Brain microvascular endothelial cell (primary cell): Measurements from ENCODE around the gene CCDC184.
"Not testable (repeated sequence)": the region's sequence is repeated elsewhere in the genome, so short reads cannot be mapped to it uniquely, and the experiment has no call there.

Experiments used
- DNase-seq: peaks from one replicate; pipeline ENCODE4 v3.0.0-alpha.2; 2020
- H3K27ac ChIP-seq: fragments of 250-450 bp; sonication (Bioruptor Pico); 2 replicates; pipeline ENCODE4 v1.5.1; 2020; ENCODE audit warnings: mild to moderate bottlenecking, moderate library complexity
- H3K27me3 ChIP-seq: fragments of 250-450 bp; sonication (Bioruptor Pico); replicated peaks from 2 replicates; pipeline ENCODE4 v1.5.1; 2020; ENCODE audit warnings: mild to moderate bottlenecking
- H3K36me3 ChIP-seq: fragments of 250-450 bp; sonication (Bioruptor Pico); replicated peaks from 2 replicates; pipeline ENCODE4 v1.5.1; 2020; ENCODE audit warnings: mild to moderate bottlenecking
- H3K4me3 ChIP-seq: 2 replicates; pipeline ENCODE4 v1.5.1; 2011; ENCODE audit warnings: low read depth, mild to moderate bottlenecking, control low read depth, low read length, moderate library complexity
- in situ Hi-C: cut with HindIII; loops from 2 replicates; pipeline ENCODE4 v1.10.0; 2017; ENCODE audit warnings: low sequenced_read_pairs, low pct_ligation_motif_present
- TF ChIP-seq, protein P1 (sequence below): IDR thresholded peaks from 2 replicates; pipeline ENCODE4 v1.5.1; 2011; ENCODE audit warnings: low read depth, mild to moderate bottlenecking, moderate library complexity, low read length, control low read depth, inconsistent platforms; ENCODE audit errors: missing control alignments

The CCDC184 gene

DNA sequence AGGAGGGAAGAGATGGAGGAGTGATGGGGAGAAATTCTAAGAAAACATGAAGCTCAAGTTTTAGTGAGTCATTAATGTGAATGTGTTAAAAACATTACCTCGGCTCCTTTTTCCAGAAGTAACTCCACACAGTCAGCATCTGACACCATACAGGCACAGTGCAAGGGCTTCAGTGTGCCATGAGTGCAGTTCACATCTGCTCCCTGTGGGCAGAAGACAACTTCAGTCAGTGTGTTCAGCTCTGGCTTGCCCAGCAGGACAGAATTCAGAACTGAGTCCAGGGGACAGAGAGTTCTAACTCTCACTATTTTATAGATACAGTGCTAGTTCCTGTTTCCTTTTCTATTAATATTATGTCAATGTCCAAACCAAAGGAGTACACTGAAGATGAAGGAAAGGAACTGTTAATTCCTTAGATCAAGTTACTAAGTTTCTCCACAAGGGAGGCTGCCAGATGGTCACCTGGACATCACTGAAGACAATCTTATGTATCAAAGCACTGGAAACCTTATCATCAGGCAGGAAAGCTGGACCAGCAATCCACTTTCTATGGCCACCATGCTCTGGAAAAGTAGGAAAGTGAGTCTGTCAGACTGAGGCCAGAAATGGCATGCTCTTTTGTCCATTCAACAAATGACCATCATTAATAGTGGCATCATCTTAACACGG lies 32.2 kb upstream of the CCDC184 start:
- H3K4me3 ChIP-seq, result no peak overlapping the region
- TF ChIP-seq, protein P1, sequence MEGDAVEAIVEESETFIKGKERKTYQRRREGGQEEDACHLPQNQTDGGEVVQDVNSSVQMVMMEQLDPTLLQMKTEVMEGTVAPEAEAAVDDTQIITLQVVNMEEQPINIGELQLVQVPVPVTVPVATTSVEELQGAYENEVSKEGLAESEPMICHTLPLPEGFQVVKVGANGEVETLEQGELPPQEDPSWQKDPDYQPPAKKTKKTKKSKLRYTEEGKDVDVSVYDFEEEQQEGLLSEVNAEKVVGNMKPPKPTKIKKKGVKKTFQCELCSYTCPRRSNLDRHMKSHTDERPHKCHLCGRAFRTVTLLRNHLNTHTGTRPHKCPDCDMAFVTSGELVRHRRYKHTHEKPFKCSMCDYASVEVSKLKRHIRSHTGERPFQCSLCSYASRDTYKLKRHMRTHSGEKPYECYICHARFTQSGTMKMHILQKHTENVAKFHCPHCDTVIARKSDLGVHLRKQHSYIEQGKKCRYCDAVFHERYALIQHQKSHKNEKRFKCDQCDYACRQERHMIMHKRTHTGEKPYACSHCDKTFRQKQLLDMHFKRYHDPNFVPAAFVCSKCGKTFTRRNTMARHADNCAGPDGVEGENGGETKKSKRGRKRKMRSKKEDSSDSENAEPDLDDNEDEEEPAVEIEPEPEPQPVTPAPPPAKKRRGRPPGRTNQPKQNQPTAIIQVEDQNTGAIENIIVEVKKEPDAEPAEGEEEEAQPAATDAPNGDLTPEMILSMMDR, result no peak
- DNase-seq, result no peak
- in situ Hi-C loops, result no loop called here
- no peaks in the 10 kb centered on the region for H3K27me3 ChIP-seq
- peaks cover 46% of the 10 kb centered on the region for H3K36me3 ChIP-seq
- H3K27ac ChIP-seq, result no peak overlapping the region

DNA sequence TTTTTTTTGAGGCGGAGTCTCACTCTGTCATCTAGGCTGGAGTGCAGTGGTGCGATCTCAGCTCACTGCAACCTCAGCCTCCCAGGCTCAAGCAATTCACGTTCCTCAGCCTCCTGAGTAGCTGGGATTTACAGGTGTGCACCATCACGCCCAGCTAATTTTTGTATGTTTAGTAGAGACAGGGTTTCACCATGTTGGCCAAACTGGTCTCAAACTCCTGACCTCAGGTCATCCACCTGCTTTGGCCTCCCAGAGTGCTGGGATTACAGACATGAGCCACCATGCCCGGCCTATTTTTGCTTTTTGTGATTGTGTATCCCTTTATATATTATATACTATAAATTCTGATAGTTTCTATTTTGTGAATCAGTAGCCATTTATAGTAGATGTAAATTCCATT lies 27.7 kb upstream of the CCDC184 start:
- H3K27ac ChIP-seq, DNase-seq, in situ Hi-C loops, H3K4me3 ChIP-seq, H3K27me3 ChIP-seq: not testable (repeated sequence)
- H3K36me3 ChIP-seq, result peaks cover 12% of the 10 kb centered on the region

DNA sequence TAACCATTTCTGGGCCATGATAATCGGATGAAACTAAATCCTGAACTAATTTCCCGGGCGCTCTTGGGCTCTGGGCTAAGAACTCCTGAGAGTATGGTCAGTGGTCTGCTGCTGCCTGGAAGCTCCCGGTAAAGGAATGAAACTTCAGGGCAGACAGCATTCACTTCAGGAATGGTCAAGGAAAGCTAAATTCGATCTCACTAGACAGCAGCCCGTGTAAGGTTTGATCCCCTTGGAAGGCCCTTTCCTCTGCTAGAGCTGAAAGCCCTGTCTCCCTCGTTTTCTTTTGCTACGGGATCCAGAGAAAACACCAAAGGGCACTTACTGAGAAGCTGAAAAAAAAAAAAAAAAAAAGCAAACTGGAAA lies 26.8 kb upstream of the CCDC184 start:
- Histone ChIP-seq H3K27ac (no peak overlapping the region), H3K27me3 (no peaks in the 10 kb centered on the region), H3K36me3 (peaks cover 4% of the 10 kb centered on the region), H3K4me3 (peak overlapping the region; percentile 99)
- in situ Hi-C loops, result no loop called here
- no peak for DNase-seq
- TF ChIP-seq, protein P1, result no peak

DNA sequence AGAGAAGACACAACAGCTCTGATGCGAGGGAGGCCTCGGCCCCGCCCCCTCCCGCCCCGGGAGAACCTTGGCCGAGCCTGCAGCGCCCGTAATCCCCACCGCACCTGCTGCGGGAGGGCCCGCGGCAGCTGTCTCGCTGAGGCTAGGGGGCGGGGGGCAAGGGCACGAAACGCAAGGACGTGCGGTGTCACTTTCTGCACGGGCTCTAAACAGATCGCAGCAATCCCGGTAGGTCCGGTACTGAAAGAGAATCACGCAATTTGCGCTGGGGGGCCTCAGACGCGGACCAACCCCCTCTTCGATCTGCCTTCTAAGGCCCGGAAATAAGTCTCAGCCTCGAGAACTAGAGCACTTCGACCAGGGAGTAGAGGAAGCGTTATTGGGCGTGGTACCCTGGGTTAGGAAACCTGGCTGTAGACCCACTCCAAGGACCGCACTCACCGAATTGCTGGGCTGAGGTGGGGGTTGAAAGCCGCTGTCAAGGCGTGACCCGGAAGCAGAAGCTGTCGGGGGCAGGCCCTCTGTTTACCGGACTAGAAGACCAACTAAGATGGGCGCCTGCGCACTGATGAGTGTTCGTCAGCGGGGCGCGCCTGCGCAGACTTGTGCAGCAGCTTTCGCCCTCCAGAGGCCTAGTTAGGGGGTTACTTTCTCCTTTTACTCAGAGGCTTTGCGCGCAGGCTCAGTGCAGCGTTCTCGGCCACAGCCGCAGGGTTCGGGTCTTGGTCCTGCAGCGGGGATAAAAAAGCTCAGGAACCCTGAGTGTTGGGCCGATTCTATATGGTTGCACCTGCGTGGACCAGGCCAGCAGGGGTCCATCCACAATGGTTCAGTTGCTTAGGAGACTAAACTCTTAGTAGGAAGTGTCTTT lies 26.2 kb upstream of the CCDC184 start, which contains the start of gene ASB8:
ASB8 (minus strand) TSS at position 498 of the 871 bp plus-strand sequence. CDS start 4,019 bp downstream, outside the sequence.
- peak; percentile 98 for DNase-seq
- H3K4me3 ChIP-seq, result peak within 1 kb of the TSS; percentile 99
- in situ Hi-C loops, result no loop called here
- peaks cover 3% of the 10 kb centered on the region for H3K36me3 ChIP-seq
- no peaks in the 10 kb centered on the region for H3K27me3 ChIP-seq
- peak within 1 kb of the TSS; percentile 20 for H3K27ac ChIP-seq
- TF ChIP-seq, protein P1, result peak; percentile 65

DNA sequence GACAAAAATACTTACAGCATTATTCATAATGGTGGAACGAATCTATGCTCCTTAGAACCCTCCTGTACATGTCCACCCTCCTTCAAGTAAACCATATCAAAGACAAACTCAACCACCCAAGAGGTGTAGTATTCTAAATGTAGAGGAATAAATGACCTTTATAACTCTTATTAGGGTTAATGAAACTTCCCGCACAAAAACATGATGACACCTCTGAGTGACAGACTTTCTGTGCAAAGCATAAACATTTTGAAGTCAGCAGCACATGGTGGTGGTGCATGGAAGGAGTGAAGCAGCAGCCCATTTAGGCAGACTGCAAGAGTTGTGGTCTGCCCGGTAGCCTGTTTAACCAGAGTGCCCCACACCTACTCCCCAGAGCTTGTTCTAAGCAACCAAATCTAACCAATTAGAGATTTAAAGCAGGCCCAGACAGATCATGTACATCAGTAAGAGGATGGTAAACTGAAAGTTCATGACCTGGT lies 25.5 kb upstream of the CCDC184 start:
- no peak for DNase-seq
- Histone ChIP-seq H3K27me3 (no peaks in the 10 kb centered on the region), H3K36me3 (peaks cover 3% of the 10 kb centered on the region), H3K27ac (peak overlapping the region; percentile 20), H3K4me3 (peak overlapping the region; percentile 99)
- TF ChIP-seq, protein P1, result no peak
- in situ Hi-C loops, result no loop called here

DNA sequence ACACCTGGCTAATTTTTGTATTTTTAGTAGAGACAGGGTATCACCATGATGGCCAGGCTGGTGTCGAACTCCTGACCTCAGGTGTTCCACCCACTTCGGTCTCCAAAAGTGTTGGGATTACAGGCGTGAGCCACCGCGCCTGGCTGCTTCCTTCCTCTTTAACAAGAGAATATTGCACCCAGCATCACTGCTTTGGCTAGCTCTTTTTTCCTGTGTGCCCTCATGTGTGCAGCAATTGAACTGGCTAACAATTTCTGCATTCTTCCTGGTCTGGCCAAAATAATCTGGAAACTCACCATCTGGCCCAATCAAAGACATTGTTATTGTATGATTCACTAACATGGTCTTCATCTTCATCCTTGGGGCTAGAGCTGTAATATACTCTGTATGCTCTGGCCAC lies 23.4 kb upstream of the CCDC184 start:
- TF ChIP-seq, protein P1, result no peak
- Histone ChIP-seq H3K4me3 (no peak overlapping the region), H3K27me3 (no peaks in the 10 kb centered on the region), H3K36me3 (no peaks in the 10 kb centered on the region), H3K27ac (no peak overlapping the region)
- in situ Hi-C loops, result no loop called here
- DNase-seq, result no peak
